ENCODE results near the gene LRP1-AS. TPM values are rescaled to one million over a fixed set of nuclear protein-coding genes. Genes with fewer than 3 reads are reported as not detected.

LRP1-AS gene
- total RNA-seq, 2 donors from 2014 or later, result not detected

DNA sequence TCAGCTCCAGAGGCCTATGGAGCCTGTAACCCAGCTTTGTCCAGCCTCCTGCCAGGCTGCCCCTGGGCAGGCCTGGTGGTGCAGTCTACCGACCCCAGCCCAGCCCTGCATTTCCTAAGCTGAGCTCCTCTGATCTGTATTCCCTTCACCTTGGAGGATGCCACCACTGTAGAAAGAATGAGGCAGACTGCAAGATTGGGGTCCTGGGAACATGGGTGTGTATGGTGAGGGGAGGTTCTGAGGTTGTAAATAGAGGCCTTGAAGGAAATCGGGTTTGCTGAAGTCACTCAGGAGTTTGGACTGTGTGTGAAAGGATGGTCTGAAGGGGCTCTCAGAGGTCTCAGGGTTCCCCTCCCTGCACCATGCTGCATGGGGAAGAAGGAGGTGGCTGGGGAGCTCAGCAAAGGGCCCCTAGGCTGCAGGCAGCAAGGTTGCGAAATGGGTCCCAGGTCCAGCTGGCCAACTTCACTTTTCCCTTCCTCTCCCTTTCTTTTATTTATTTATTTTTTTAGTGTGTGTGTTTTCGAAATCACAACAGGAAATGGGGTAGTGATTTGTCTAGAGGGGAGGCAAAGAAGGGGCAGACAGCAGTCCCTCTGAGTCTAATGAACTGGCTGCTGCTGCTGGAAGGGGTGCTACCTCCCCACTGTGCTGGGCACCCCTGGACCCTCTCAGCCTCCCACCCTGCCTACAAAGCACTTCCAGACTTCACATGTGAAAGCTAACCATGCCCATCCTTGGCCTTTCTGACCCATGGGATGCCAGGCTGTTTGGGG is 1.2 kb upstream of the LRP1-AS start:
- intact Hi-C loops (cut with DNase I), result no loop called here
- WGBS, result 63% methylated on average over 4 of the region's 4 CpGs
- peaks cover 0 to 10% of the 10 kb centered on the region in 2 donors for H3K36me3 ChIP-seq
- no peak for DNase-seq (ENCODE audit: low spot score)
- H3K4me1 ChIP-seq (replicated peaks), result peaks cover 4% of the 10 kb centered on the region
- H3K9me3 ChIP-seq, result no peaks in the 10 kb centered on the region
- no peak overlapping the region for H3K4me3 ChIP-seq
- H3K27ac ChIP-seq, result peak overlapping the region; percentile 57 to 68
- no peaks in the 10 kb centered on the region for H3K27me3 ChIP-seq (replicated peaks; ENCODE audit: insufficient read depth)
- peak; percentile 24 for TF ChIP-seq POLR2AphosphoS5 (IDR thresholded peaks at IDR 0.05)
- TF ChIP-seq, protein P1, sequence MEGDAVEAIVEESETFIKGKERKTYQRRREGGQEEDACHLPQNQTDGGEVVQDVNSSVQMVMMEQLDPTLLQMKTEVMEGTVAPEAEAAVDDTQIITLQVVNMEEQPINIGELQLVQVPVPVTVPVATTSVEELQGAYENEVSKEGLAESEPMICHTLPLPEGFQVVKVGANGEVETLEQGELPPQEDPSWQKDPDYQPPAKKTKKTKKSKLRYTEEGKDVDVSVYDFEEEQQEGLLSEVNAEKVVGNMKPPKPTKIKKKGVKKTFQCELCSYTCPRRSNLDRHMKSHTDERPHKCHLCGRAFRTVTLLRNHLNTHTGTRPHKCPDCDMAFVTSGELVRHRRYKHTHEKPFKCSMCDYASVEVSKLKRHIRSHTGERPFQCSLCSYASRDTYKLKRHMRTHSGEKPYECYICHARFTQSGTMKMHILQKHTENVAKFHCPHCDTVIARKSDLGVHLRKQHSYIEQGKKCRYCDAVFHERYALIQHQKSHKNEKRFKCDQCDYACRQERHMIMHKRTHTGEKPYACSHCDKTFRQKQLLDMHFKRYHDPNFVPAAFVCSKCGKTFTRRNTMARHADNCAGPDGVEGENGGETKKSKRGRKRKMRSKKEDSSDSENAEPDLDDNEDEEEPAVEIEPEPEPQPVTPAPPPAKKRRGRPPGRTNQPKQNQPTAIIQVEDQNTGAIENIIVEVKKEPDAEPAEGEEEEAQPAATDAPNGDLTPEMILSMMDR (IDR thresholded peaks at IDR 0.05), result no peak
- no peak for TF ChIP-seq POLR2A (IDR thresholded peaks at IDR 0.05)

DNA sequence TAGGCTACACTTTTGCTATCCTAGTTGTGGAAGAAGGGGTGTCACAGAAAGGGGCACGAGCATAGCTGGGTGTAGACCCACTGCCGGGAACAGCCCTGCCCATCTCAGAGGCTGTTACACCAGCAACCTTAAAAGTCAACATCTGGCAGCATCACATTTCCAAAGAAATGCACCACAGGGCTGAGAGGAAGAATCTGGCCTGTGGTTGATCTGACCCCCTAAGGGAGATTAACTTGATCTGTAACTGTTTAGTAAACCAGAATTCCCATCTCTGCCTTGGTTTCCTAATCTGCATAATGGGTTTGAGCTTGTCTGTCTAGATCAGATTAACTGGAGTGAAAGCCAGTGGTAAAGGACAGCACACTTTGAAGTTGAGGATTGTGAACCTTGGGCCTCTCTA is 1.3 kb downstream of the LRP1-AS start:
- Histone ChIP-seq H3K36me3 (peaks cover 0 to 10% of the 10 kb centered on the region in 2 donors), H3K27ac (peak overlapping the region in 1 of 2 donors; percentile 10), H3K4me1 (replicated peaks) (no peaks in the 10 kb centered on the region), H3K9me3 (no peaks in the 10 kb centered on the region), H3K27me3 (replicated peaks; ENCODE audit: insufficient read depth) (no peaks in the 10 kb centered on the region), H3K4me3 (no peak overlapping the region)
- TF ChIP-seq POLR2AphosphoS5 (IDR thresholded peaks at IDR 0.05) (no peak), POLR2A (IDR thresholded peaks at IDR 0.05) (no peak)
- TF ChIP-seq, protein P1 (IDR thresholded peaks at IDR 0.05), result no peak
- DNase-seq (ENCODE audit: low spot score), result no peak
- intact Hi-C loops (cut with DNase I), result no loop called here
- 68% methylated on average over 2 of the region's 2 CpGs for WGBS

GRCh38 chr12:57145460-57146059 is 1.9 kb downstream of the LRP1-AS start:
- Histone ChIP-seq H3K27ac (peak overlapping the region in 1 of 2 donors; percentile 10), H3K36me3 (peaks cover 0 to 10% of the 10 kb centered on the region in 2 donors), H3K4me3 (no peak overlapping the region), H3K4me1 (replicated peaks) (no peaks in the 10 kb centered on the region), H3K27me3 (replicated peaks; ENCODE audit: insufficient read depth) (no peaks in the 10 kb centered on the region), H3K9me3 (no peaks in the 10 kb centered on the region)
- 56% methylated on average over 10 of the region's 10 CpGs for WGBS
- no peak for TF ChIP-seq POLR2AphosphoS5 (IDR thresholded peaks at IDR 0.05)
- no peak for TF ChIP-seq POLR2A (IDR thresholded peaks at IDR 0.05)
- TF ChIP-seq, protein P1 (IDR thresholded peaks at IDR 0.05), result no peak
- DNase-seq (ENCODE audit: low spot score), result no peak
- intact Hi-C loops (cut with DNase I), result no loop called here

DNA sequence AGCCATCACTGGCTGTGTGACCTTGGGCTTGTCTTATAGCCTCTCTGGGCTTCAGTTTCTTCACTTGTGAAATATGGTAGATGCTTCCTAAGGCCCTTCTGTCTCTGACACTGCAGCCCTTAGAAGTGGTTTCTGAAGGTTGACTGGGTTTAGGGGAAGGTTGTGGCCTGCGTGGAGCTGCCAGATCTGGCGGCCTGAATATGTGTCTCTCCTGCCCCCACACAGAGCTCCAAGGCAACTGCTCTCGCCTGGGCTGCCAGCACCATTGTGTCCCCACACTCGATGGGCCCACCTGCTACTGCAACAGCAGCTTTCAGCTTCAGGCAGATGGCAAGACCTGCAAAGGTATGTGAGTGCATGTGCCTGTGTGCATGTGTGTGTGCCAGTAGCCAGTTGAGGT is 4.0 kb downstream of the LRP1-AS start:
- Histone ChIP-seq H3K36me3 (peaks cover 0 to 10% of the 10 kb centered on the region in 2 donors), H3K9me3 (no peaks in the 10 kb centered on the region), H3K27me3 (replicated peaks; ENCODE audit: insufficient read depth) (no peaks in the 10 kb centered on the region), H3K27ac (no peak overlapping the region), H3K4me3 (no peak overlapping the region), H3K4me1 (replicated peaks) (no peaks in the 10 kb centered on the region)
- no peak for DNase-seq (ENCODE audit: low spot score)
- WGBS, result 90% methylated on average over 4 of the region's 4 CpGs
- intact Hi-C loops (cut with DNase I), result no loop called here
- TF ChIP-seq POLR2AphosphoS5 (IDR thresholded peaks at IDR 0.05), result no peak
- TF ChIP-seq, protein P1 (IDR thresholded peaks at IDR 0.05), result no peak
- TF ChIP-seq POLR2A (IDR thresholded peaks at IDR 0.05), result no peak

Data from prostate gland (tissue), 2 donors.